ENCODE data around the gene BCL7C.

The BCL7C gene

DNA sequence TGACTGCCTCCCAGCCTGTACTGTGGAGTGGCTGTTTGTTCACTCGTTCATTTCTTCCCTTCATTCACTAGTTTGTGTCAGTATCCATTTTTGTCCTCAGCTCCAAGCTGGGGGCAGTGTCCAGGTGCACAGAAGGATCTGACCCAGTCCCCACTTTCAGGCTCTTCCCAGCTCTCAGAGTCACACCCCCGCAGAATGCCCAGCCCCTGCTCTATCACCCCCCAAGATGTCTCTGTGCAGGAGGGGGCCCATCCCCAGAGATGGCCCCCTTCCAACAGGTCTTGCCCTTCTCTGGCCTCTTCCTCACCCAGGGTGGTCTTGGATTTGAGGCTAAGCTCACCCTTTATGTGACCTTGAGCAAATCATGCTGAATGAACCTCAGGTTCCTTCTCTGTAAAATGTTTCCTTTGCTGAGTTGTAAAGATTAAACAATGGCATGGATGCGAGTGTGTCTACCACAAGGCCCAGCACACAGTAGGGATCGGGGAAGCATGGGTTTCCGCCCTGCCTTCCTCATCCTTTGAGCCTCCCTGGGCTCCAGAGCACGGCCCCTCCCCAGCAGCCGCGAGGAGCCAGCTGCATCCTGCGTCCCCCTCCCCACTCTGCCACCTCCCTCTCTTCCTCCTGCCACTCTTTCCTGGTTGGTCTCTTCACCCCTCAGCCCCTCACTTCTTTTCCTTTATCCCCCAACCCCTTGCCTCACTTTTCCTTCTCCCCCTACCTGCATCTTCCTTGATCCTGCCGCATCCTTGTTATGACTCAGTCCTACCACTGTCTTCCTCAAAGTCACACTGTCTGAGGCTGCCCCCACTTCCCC, 32.3 kb upstream of the BCL7C start:
- no peak for DNase-seq (ENCODE audit: low read depth)
- H3K4me3 ChIP-seq (ENCODE audit: low read depth, low read length), result no peak overlapping the region
- TF ChIP-seq, protein P1, sequence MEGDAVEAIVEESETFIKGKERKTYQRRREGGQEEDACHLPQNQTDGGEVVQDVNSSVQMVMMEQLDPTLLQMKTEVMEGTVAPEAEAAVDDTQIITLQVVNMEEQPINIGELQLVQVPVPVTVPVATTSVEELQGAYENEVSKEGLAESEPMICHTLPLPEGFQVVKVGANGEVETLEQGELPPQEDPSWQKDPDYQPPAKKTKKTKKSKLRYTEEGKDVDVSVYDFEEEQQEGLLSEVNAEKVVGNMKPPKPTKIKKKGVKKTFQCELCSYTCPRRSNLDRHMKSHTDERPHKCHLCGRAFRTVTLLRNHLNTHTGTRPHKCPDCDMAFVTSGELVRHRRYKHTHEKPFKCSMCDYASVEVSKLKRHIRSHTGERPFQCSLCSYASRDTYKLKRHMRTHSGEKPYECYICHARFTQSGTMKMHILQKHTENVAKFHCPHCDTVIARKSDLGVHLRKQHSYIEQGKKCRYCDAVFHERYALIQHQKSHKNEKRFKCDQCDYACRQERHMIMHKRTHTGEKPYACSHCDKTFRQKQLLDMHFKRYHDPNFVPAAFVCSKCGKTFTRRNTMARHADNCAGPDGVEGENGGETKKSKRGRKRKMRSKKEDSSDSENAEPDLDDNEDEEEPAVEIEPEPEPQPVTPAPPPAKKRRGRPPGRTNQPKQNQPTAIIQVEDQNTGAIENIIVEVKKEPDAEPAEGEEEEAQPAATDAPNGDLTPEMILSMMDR (IDR thresholded peaks at IDR 0.05; ENCODE audit: control insufficient read depth, extremely low read depth, insufficient read depth), result no peak

DNA sequence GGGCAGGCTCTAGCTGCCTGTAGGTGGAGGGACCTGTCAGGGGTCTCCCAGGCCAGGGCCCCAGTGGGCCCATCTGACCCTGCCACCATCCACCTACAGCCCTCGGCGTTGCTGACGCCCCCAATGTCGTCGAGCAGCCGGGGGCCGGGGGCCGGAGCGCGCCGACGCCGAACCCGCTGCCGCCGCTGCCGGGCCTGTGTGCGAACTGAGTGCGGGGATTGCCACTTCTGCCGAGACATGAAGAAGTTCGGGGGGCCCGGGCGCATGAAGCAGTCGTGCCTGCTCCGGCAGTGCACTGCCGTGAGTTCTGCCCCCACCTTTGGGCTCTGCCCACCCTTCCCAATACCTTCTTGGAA, 31.7 kb upstream of the BCL7C start:
- TF ChIP-seq, protein P1 (IDR thresholded peaks at IDR 0.05; ENCODE audit: control insufficient read depth, extremely low read depth, insufficient read depth), result no peak
- DNase-seq (ENCODE audit: low read depth), result no peak
- H3K4me3 ChIP-seq (ENCODE audit: low read depth, low read length), result no peak overlapping the region

DNA sequence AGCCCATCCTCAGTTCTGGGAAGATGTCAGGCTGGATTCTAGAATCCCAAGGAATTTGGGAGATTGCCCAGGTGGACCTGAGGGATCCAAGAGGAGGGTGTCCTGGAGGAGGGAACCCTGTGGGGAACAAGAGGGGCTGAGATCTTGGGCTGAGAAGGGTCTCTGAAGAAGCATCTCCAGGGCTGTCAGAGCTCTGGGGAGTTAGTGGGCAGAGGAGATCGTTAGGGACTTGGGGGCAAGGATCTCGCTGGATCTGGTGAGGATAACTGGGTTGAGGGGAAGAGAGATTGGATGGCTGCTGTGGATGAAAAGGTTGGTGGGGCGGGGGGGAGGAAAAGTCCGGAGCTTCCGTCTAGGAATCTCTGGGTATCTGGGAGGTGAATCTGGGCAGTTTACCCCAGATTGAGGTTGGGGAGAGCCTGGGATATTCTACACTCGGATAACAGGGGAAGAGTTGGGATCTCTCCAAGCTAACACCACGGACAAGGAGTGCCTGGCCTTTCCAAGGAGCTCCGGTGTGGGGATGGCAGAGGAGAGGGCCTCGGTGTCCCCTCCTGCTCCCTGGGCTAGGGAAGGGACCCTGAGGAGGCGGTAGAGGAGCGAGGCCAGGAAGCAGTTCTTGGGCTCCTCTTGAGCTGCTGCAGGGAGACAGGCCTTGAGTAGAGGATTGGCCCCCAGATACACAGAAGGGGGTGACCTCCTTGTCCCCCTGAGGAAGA, 31.2 kb upstream of the BCL7C start:
- H3K4me3 ChIP-seq (ENCODE audit: low read depth, low read length), result peak overlapping the region; percentile 55
- TF ChIP-seq, protein P1 (IDR thresholded peaks at IDR 0.05; ENCODE audit: control insufficient read depth, extremely low read depth, insufficient read depth), result no peak
- DNase-seq (ENCODE audit: low read depth), result no peak

DNA sequence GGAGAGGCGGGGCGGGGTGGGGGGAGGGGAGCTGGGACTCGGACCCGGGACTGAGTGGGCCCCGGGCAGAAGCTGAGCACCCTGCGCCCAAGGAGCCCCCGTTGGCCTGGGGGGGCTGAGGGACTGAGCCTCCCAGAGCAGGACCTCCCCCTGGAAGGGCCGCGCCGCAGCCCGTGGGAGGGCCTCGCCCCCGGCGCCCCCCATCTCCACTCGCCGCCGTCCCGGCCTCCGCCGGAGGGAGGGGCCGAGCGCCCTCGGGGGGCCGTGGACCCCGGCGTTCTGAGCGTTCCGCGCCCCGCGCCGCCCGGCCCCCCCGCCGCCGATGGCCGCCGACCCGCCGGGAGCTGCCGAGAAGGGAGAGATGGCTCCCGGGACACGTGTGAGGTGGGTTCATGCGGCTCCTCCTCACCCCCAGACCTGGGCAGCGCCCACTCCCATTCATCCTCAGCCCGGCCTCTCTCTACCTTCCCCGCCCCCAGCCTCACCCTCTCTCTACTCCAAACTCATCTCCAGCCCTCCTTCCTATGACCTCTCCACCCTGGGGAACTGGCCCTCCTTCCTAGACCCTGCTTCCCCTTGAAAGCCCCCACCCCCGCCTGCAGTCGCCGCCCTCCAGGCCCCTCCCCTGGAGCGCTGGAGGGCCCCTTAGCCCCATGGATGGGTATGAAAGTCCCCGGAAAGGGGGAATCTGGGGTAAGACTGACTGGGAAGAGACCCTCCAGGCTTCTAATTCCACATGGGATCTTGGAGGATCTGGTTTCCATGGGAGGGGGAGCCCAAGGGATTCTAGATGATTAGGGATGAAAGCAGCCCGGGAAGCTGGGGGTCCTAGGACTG, 30.4 kb upstream of the BCL7C start:
- peak overlapping the region; percentile 55 for H3K4me3 ChIP-seq (ENCODE audit: low read depth, low read length)
- no peak for DNase-seq (ENCODE audit: low read depth)
- TF ChIP-seq, protein P1 (IDR thresholded peaks at IDR 0.05; ENCODE audit: control insufficient read depth, extremely low read depth, insufficient read depth), result no peak

DNA sequence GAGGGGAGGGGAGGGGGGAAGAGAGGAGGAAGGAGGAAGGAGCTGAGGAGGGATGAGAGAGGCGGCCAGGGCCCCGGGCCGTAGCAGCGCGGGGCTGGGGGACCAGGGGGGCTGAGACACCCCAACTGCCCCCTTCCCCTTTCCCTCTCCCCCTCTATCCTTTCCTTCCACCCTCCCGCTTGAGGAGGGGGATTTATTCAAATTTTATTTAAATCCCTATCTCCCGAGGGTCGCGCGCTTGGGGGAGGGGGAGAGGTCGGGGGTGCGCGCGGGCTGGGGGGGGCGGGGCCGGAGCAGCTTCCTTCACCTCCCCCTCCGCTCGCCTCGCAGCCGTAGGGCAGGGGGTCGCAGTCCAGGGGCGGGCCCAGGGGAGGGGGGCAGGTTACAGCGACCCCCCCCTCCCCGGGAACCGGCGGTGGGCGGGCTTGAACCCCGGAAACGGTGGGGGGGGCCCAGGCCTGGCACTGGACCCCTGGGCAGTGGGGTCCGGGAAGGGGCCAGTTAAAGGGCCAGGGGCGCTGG, 29.7 kb upstream of the BCL7C start, which contains the start of gene FBXL19:
FBXL19 (plus strand) TSS at position 19 of the 522 bp plus-strand sequence. CDS start 2,183 bp downstream, outside the sequence.
- TF ChIP-seq, protein P1 (IDR thresholded peaks at IDR 0.05; ENCODE audit: control insufficient read depth, extremely low read depth, insufficient read depth), result no peak
- DNase-seq (ENCODE audit: low read depth), result no peak
- peak within 1 kb of the TSS; percentile 55 for H3K4me3 ChIP-seq (ENCODE audit: low read depth, low read length)

DNA sequence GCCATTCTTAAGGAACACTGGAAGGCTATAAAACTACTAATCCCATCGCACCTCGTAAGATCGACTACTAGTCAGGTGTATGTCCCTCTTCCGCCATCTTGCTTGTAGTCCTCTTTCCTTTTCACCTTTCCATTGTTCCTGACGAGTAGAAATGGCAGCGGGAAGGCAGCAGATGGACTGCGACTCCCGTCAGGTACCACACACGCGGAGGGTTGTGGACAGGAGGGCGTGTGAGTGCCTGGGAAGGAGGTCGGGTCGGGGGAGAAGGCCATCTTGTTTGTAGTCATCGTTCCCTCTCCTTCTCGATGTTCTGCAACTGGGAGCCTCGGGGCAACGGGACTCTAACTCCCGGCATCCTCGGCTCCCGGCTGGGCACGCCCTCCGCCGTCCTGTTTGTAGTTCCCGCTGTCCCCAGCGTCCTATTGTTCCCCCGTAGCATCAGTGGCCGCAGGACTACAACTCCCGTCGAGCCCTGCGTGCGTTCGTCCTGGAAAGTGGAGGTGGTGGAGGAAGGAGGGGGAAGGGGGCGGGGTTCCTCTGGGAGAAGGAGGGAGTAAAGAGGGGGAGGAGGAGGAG, 29.2 kb upstream of the BCL7C start:
- DNase-seq (ENCODE audit: low read depth), result peak; percentile 100
- H3K4me3 ChIP-seq (ENCODE audit: low read depth, low read length), result peak overlapping the region; percentile 55
- TF ChIP-seq, protein P1 (IDR thresholded peaks at IDR 0.05; ENCODE audit: control insufficient read depth, extremely low read depth, insufficient read depth), result no peak
